HG03108 (cell line): Measurements from ENCODE around the gene CPLX1.
"Not testable (repeated sequence)": the region's sequence is repeated elsewhere in the genome, so short reads cannot be mapped to it uniquely, and the experiment has no call there.

ENCODE experiments used
- ATAC-seq: cut with Tn5 transposase; IDR thresholded peaks from one replicate; pipeline ENCODE4 v1.9.1; 2021; ENCODE audit warnings: moderate library complexity; ENCODE audit not compliant: unreplicated experiment

Gene CPLX1

GRCh38 chr4:821181-821591 is 4.7 kb downstream of the CPLX1 start:
- ATAC-seq, result no peak

GRCh38 chr4:820230-821172 is 5.4 kb downstream of the CPLX1 start:
- ATAC-seq, result no peak

- ATAC-seq, result no peak
Measured at GRCh38 chr4:819401-820229, 6.3 kb downstream of the CPLX1 start.

GRCh38 chr4:818106-818921 is 7.6 kb downstream of the CPLX1 start:
- ATAC-seq, result no peak

- ATAC-seq, result no peak
Measured at GRCh38 chr4:815464-816146, 10.3 kb downstream of the CPLX1 start.

- ATAC-seq, result no peak
Measured at GRCh38 chr4:814312-814850, 11.5 kb downstream of the CPLX1 start.

GRCh38 chr4:813900-814299 is 12.0 kb downstream of the CPLX1 start:
- ATAC-seq, result no peak

GRCh38 chr4:808860-809570 is 16.9 kb downstream of the CPLX1 start:
- no peak for ATAC-seq

- ATAC-seq, result no peak
Measured at GRCh38 chr4:807792-808191, 18.1 kb downstream of the CPLX1 start.

GRCh38 chr4:806979-807378 is 18.9 kb downstream of the CPLX1 start:
- not testable (repeated sequence) for ATAC-seq

GRCh38 chr4:804804-805203 is 21.1 kb downstream of the CPLX1 start:
- ATAC-seq, result no peak

GRCh38 chr4:803884-804283 is 22.0 kb downstream of the CPLX1 start:
- no peak for ATAC-seq

- ATAC-seq, result no peak
Measured at GRCh38 chr4:801436-802124, 24.3 kb downstream of the CPLX1 start.

GRCh38 chr4:797066-797465 is 28.9 kb downstream of the CPLX1 start:
- no peak for ATAC-seq

- ATAC-seq, result no peak
Measured at GRCh38 chr4:796206-796605, 29.7 kb downstream of the CPLX1 start.

GRCh38 chr4:795726-796119 is 30.2 kb downstream of the CPLX1 start:
- ATAC-seq, result no peak

- ATAC-seq, result no peak
Measured at GRCh38 chr4:794900-795725, 30.8 kb downstream of the CPLX1 start.
